Type B pancreatic cell (in vitro differentiated cells): Measurements from ENCODE around the gene TENT4B. TPM values are rescaled to one million over a fixed set of nuclear protein-coding genes. Genes with fewer than 3 reads are reported as not detected.
A peak's percentile ranks its signal among the peaks of the same experiment; 100 is the strongest.

Experiments
- DNase-seq: peaks from one replicate; pipeline ENCODE4 v3.0.0; 2021; ENCODE audit warnings: mixed read lengths; ENCODE audit not compliant: unreplicated experiment; ENCODE audit errors: extremely low spot score
- H3K27ac Mint-ChIP-seq: 2 replicates; pipeline ENCODE4 v1.8.0; 2021; ENCODE audit warnings: mild to moderate bottlenecking, mixed read lengths
- H3K27me3 Mint-ChIP-seq: 2 replicates; pipeline ENCODE4 v1.8.0; 2021; ENCODE audit warnings: mixed read lengths
- H3K36me3 Mint-ChIP-seq: 2 replicates; pipeline ENCODE4 v1.8.0; 2021; ENCODE audit warnings: mixed read lengths
- H3K4me1 Mint-ChIP-seq: one replicate; pipeline ENCODE4 v1.8.0; 2021; ENCODE audit warnings: mixed read lengths; ENCODE audit not compliant: unreplicated experiment
- H3K4me3 Mint-ChIP-seq: 2 replicates; pipeline ENCODE4 v1.8.0; 2021; ENCODE audit warnings: mild to moderate bottlenecking, mixed read lengths
- H3K9me3 Mint-ChIP-seq: 2 replicates; pipeline ENCODE4 v1.8.0; 2021; ENCODE audit warnings: mixed read lengths
- total RNA-seq: library from RNA; stranded (reverse); gene quantifications from 2 replicates; pipeline ENCODE4 v1.2.1, GENCODE V29; 2021; ENCODE audit warnings: low replicate concordance
- TF ChIP-seq, protein P1 (sequence below): fragments of 200-600 bp; sonication (generic); conservative IDR thresholded peaks from 2 replicates; pipeline ENCODE4 v1.5.0; 2021; ENCODE audit warnings: antibody characterized with exemption, mild to moderate bottlenecking

Gene TENT4B
- total RNA-seq, 1 donor from 2014 or later: 14.1 TPM

DNA sequence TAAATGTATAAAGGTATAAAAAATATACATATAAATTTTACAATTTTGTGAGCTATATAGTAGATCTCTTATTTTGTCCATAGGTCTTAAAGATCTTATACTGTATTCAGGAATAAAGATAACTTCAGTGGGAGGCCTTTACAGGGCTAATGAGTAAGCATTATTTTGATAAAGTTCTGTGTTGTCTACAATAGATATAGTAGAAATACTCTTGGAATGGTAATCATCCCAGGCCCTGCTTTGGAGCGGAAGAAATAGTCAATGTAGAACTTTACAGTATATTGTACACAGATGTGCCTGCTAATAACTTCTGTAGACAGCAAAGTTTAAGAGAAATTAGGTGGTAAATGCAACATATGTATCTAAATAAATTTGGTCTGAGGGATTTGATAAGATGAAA is 42.6 kb downstream of the TENT4B start:
- Mint-ChIP-seq H3K27me3 (no peaks in the 10 kb centered on the region), H3K27ac (no peak overlapping the region), H3K4me3 (no peak overlapping the region), H3K9me3 (no peaks in the 10 kb centered on the region), H3K36me3 (no peaks in the 10 kb centered on the region), H3K4me1 (peaks cover 21% of the 10 kb centered on the region)
- TF ChIP-seq, protein P1, sequence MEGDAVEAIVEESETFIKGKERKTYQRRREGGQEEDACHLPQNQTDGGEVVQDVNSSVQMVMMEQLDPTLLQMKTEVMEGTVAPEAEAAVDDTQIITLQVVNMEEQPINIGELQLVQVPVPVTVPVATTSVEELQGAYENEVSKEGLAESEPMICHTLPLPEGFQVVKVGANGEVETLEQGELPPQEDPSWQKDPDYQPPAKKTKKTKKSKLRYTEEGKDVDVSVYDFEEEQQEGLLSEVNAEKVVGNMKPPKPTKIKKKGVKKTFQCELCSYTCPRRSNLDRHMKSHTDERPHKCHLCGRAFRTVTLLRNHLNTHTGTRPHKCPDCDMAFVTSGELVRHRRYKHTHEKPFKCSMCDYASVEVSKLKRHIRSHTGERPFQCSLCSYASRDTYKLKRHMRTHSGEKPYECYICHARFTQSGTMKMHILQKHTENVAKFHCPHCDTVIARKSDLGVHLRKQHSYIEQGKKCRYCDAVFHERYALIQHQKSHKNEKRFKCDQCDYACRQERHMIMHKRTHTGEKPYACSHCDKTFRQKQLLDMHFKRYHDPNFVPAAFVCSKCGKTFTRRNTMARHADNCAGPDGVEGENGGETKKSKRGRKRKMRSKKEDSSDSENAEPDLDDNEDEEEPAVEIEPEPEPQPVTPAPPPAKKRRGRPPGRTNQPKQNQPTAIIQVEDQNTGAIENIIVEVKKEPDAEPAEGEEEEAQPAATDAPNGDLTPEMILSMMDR: no peak
- no peak for DNase-seq

DNA sequence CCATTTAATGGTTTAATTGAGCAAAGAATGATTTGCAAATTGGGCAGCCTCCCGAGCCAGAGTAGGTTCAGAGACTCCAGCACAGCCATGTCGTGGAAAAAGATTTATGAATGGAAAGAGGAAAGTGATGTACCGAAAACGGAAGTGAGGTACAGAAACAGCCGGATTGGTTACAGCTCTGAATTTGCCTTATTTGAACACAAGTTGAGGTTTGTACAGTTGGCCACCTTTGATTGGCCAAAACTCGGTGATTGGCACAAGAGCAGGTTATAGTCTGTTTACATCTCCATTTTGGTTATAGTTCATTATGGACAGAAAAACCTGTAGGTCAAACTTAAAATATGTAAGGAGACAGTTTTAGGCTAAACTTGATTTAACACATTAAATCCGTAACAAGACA is 44.5 kb downstream of the TENT4B start:
- Mint-ChIP-seq H3K27me3 (no peaks in the 10 kb centered on the region), H3K36me3 (peaks cover 2% of the 10 kb centered on the region), H3K9me3 (no peaks in the 10 kb centered on the region), H3K4me3 (no peak overlapping the region), H3K4me1 (peaks cover 21% of the 10 kb centered on the region), H3K27ac (no peak overlapping the region)
- TF ChIP-seq, protein P1: no peak
- no peak for DNase-seq

DNA sequence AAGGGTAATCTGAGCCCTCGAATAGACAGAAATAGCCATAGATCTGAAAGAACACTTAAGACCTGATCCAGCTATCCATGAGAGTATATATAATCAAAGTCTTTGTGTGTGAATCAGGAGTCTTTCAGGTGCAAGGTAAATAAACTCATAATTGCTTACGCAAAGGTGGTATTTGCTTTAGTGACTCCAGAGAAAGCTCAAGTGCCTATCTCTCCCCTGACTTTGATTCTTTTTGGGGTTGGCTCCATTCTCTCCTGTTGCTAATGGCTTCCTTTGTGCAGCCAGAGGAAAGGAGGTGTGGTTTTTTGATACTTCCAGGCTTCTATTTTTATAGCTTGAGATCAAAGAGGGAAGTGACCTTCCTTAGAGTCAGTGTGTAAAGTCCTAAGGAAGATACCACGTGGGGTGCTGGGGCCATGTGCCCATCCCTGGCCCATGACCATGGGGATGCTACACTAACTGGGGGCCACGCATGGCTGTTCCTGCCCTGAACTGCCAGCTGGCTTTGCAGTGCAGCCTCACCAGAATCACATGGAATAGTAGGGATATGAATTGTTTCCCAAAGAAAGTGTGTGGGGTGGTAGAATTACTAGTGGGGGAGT is 45.8 kb downstream of the TENT4B start:
- DNase-seq: no peak
- H3K27ac Mint-ChIP-seq: no peak overlapping the region
- TF ChIP-seq, protein P1: no peak
- H3K4me3 Mint-ChIP-seq: no peak overlapping the region
- H3K9me3 Mint-ChIP-seq: no peaks in the 10 kb centered on the region
- H3K4me1 Mint-ChIP-seq: peaks cover 22% of the 10 kb centered on the region
- H3K27me3 Mint-ChIP-seq: no peaks in the 10 kb centered on the region
- H3K36me3 Mint-ChIP-seq: peaks cover 3% of the 10 kb centered on the region

DNA sequence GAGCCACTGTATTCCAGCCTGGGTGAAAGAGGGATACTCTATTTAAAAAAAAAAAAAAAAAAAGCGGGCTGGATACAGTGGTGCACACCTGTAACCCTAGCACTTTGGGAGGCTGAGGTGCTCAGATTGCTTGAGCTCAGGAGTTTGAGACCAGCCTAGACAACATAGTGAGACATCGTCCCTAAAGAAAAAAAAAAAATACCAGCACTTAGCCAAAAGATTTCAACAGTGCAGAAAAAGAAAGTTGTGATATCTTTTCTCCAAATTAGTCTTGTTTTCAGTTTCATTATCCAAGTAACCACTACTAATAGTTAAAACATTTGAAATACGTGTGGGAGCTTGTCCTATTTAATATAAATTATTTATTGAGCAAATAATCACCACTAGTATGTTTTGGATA is 48.7 kb downstream of the TENT4B start:
- peaks cover 31% of the 10 kb centered on the region for H3K4me1 Mint-ChIP-seq

DNA sequence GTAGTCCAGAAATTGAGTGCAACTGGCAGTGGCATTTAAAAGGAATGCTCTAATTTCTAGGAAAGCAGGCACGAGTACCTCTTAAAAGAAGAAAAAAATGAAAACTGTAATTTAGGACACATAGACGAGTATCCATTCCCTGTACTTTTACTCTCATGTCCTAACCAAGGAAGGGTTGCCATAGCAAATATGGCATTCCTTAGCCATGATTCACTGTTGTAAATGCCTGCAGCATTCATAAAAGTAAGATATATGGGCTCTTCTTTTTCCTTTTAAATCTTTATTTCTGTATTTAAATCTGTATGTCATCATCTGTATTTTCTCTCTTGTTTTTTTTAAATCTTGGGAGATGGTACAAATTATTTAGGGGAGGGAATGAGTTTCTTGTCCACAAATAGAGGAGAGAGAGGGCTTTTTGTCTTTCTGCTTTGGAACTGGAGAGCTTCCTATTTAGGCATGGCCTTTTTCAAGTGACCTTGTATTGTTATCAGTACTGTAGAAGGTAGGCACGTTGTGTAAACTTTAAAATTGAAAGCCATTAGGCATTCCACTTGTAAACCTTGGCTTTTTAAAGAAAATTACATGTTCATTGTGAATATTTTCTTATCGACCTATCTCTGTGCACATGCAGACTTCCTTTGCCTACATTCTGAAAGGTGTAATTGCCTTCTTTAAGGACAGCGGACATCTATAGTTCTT is 50.0 kb downstream of the TENT4B start:
- Mint-ChIP-seq H3K4me3 (peak overlapping the region; percentile 13), H3K36me3 (peaks cover 3% of the 10 kb centered on the region), H3K27me3 (no peaks in the 10 kb centered on the region), H3K27ac (peak overlapping the region; percentile 90), H3K9me3 (no peaks in the 10 kb centered on the region), H3K4me1 (peaks cover 35% of the 10 kb centered on the region)
- DNase-seq: no peak
- TF ChIP-seq, protein P1: no peak

More for the DNA sequence above, 48.7 kb downstream of the TENT4B start:
- DNase-seq: no peak
- Mint-ChIP-seq H3K4me3 (no peak overlapping the region), H3K27me3 (no peaks in the 10 kb centered on the region), H3K36me3 (peaks cover 3% of the 10 kb centered on the region), H3K27ac (no peak overlapping the region), H3K9me3 (no peaks in the 10 kb centered on the region)
- TF ChIP-seq, protein P1: no peak
